Lung (tissue), 12 donors: ENCODE data around the gene PDE8B. TPM values are rescaled to one million over a fixed set of nuclear protein-coding genes. Genes with fewer than 3 reads are reported as not detected.

ENCODE experiments used
- ATAC-seq: fragments of 200-7000 bp; cut with Tn5 transposase; one replicate; pipeline ENCODE4 v1.9.1; 2020; ENCODE audit warnings: moderate number of reproducible peaks; ENCODE audit not compliant: insufficient read depth, low FRiP score
- DNase-seq, 3 donors: peaks; one replicate each; pipeline ENCODE4 v3.0.0-alpha.2; 2013 to 2017
- H3K27ac ChIP-seq, 2 donors: one replicate each; pipeline ENCODE4 v1.5.1; 2013; ENCODE audit warnings: mild to moderate bottlenecking in 2 of 2, moderate library complexity in 2 of 2, control low read depth in 1 of 2, inconsistent platforms in 1 of 2, low read depth in 1 of 2, low read length in 1 of 2
- H3K27me3 ChIP-seq, 3 donors: one replicate each; pipeline ENCODE4 v1.5.1; 2013; ENCODE audit warnings: low read length in 2 of 3; ENCODE audit not compliant: control insufficient read depth in 3 of 3, insufficient read depth in 3 of 3
- H3K36me3 ChIP-seq, 4 donors: one replicate each; pipeline ENCODE4 v1.5.1; 2013; ENCODE audit warnings: low read length in 4 of 4, mild to moderate bottlenecking in 1 of 4, moderate library complexity in 1 of 4; ENCODE audit not compliant: control insufficient read depth in 4 of 4, insufficient read depth in 4 of 4
- H3K4me1 ChIP-seq, 5 donors: one replicate each; pipeline ENCODE4 v1.5.1; 2013; ENCODE audit warnings: low read length in 5 of 5, mild to moderate bottlenecking in 2 of 5, moderate library complexity in 1 of 5; ENCODE audit not compliant: control insufficient read depth in 5 of 5, insufficient read depth in 5 of 5
- H3K4me3 ChIP-seq: one replicate; pipeline ENCODE4 v1.5.1; 2013; ENCODE audit warnings: mild to moderate bottlenecking, control low read depth, moderate library complexity
- H3K9ac ChIP-seq, 2 donors: one replicate each; pipeline ENCODE4 v1.5.1; 2013; ENCODE audit warnings: low read length in 2 of 2, control low read depth in 1 of 2; ENCODE audit not compliant: insufficient read depth in 1 of 2
- H3K9me3 ChIP-seq, 4 donors: one replicate each; pipeline ENCODE4 v1.5.1; 2013; ENCODE audit warnings: low read length in 3 of 4, mild to moderate bottlenecking in 1 of 4, moderate library complexity in 1 of 4; ENCODE audit not compliant: control insufficient read depth in 4 of 4, insufficient read depth in 3 of 4
- WGBS, 2 donors: extraction: QIAGEN DNeasy Blood & Tissue Kit; methylation state at CpG; one replicate each; pipeline ENCODE4 v1.1.7; 2013; 5-methylcytosine and 5-hydroxymethylcytosine counted together
- polyA plus RNA-seq, 2 donors: library from polyadenylated mRNA; stranded (reverse); fragments of 200-250 nt; gene quantifications; one replicate each; pipeline ENCODE4 v1.2.1, GENCODE V29; 2013
- total RNA-seq, 2 donors: library from RNA; depleted of rRNA in 1 of 2; stranded (reverse); fragments of >200 nt in 1 of 2; gene quantifications; one replicate each; pipeline ENCODE4 v1.2.1, GENCODE V29; 2014 to 2021
- TF ChIP-seq, protein P1 (sequence below): IDR thresholded peaks from 2 replicates; pipeline ENCODE4 v1.5.1; 2012; ENCODE audit warnings: mild to moderate bottlenecking; ENCODE audit errors: control extremely low read depth, extremely low read depth
- donor health status: control.
- donor health status: control.
- donor health status: Bipolar disorder and iron deficiency.
- donor health status: healthy.
- donor health status: DM: yes; HTN: yes; CAD: no.

The PDE8B gene
- total and polyA plus RNA-seq, 4 donors = 1.6 to 10.6 (median 2.1) TPM

DNA sequence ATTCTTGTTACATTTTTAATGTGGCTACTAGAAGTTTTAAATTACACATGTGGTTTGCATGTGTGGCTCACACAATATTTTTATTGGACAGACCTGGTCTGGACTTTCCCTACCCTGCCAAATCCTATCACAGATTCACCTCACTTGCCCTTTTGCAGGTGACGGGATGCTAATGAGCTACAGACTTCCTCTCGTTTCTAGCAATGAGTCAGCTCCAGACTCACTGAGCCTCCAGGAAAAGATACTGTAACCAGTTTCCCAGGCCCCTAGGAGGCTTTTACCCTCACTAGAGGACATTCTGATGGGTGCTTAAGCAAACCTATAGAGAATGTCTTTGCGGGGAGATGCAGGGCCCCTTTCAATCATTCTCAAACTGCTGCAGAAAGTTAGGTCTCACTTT, 146.3 kb downstream of the PDE8B start:
- DNase-seq (no peak), ATAC-seq (no peak)
- H3K4me1 ChIP-seq = peaks cover 0 to 4% (median 0%) of the 10 kb centered on the region in 5 donors
- no peak overlapping the region for H3K9ac ChIP-seq
- H3K4me3 ChIP-seq = no peak overlapping the region
- 65 to 73% methylated on average over 3 of the region's 3 CpGs for WGBS, 2 donors
- no peaks in the 10 kb centered on the region for H3K9me3 ChIP-seq
- no peaks in the 10 kb centered on the region for H3K36me3 ChIP-seq
- no peaks in the 10 kb centered on the region for H3K27me3 ChIP-seq
- TF ChIP-seq, protein P1, sequence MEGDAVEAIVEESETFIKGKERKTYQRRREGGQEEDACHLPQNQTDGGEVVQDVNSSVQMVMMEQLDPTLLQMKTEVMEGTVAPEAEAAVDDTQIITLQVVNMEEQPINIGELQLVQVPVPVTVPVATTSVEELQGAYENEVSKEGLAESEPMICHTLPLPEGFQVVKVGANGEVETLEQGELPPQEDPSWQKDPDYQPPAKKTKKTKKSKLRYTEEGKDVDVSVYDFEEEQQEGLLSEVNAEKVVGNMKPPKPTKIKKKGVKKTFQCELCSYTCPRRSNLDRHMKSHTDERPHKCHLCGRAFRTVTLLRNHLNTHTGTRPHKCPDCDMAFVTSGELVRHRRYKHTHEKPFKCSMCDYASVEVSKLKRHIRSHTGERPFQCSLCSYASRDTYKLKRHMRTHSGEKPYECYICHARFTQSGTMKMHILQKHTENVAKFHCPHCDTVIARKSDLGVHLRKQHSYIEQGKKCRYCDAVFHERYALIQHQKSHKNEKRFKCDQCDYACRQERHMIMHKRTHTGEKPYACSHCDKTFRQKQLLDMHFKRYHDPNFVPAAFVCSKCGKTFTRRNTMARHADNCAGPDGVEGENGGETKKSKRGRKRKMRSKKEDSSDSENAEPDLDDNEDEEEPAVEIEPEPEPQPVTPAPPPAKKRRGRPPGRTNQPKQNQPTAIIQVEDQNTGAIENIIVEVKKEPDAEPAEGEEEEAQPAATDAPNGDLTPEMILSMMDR = no peak
- H3K27ac ChIP-seq = no peak overlapping the region

- Histone ChIP-seq H3K9me3 (no peaks in the 10 kb centered on the region), H3K36me3 (no peaks in the 10 kb centered on the region), H3K4me1 (peaks cover 0 to 4% (median 0%) of the 10 kb centered on the region in 5 donors), H3K9ac (no peak overlapping the region), H3K4me3 (no peak overlapping the region), H3K27me3 (no peaks in the 10 kb centered on the region), H3K27ac (no peak overlapping the region)
- WGBS, 2 donors = 51 to 54% methylated on average over 10 of the region's 10 CpGs
- DNase-seq (peak in 2 of 3 donors; percentile 41 to 73), ATAC-seq (no peak)
- TF ChIP-seq, protein P1 = no peak
These were observed 148.1 kb downstream of the PDE8B start for GRCh38 chr5:77358255-77359205.

DNA sequence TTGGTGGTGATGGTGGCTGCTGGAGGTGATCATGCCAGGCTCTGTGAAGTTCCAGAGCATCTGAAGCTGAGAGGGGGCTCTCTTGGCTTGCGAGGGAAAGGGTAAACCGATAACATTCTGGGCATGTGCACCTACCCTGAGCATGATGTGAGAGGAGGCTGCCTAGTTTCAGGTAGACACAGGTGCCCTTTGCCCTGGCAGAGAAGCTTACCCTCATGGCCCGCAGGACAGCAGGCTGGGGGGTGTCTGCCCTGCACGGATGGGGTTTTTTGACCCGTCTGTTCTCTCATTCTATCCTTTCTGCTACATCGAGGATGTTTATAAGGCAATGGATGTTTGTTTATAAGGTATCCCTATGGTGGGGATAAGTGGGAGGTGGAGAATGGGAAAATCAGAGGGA, 148.8 kb downstream of the PDE8B start:
- H3K9me3 ChIP-seq = no peaks in the 10 kb centered on the region
- H3K27me3 ChIP-seq = no peaks in the 10 kb centered on the region
- H3K4me3 ChIP-seq = no peak overlapping the region
- H3K9ac ChIP-seq = no peak overlapping the region
- 68 to 78% methylated on average over 6 of the region's 6 CpGs for WGBS, 2 donors
- DNase-seq (no peak), ATAC-seq (no peak)
- H3K36me3 ChIP-seq = no peaks in the 10 kb centered on the region
- no peak overlapping the region for H3K27ac ChIP-seq
- TF ChIP-seq, protein P1 = no peak
- H3K4me1 ChIP-seq = peaks cover 0 to 4% (median 0%) of the 10 kb centered on the region in 5 donors
